Gastrocnemius medialis (tissue), 4 donors: Measurements from ENCODE around the gene RPL12.

ENCODE experiments used
- POLR2A ChIP-seq, 2 donors: fragments of 450-650 bp; IDR thresholded peaks; one replicate each; pipeline ENCODE4 v1.6.1; 2017; ENCODE audit warnings: antibody characterized with exemption in 2 of 2, mild to moderate bottlenecking in 2 of 2, moderate library complexity in 2 of 2
- TF ChIP-seq, protein P1 (sequence below), 5 experiments: fragments of 450-650 bp in 3 of 5; fragments of 200-600 bp in 2 of 5; sonication (generic) in 2 of 5; IDR thresholded peaks in 4 of 5; conservative IDR thresholded peaks in 1 of 5; 1 replicate in 4 of 5; 2 replicates in 1 of 5; pipeline ENCODE4 v1.5.1; 2016 to 2019; ENCODE audit warnings: antibody characterized with exemption in 5 of 5, mild to moderate bottlenecking in 3 of 5, moderate library complexity in 3 of 5

DNA sequence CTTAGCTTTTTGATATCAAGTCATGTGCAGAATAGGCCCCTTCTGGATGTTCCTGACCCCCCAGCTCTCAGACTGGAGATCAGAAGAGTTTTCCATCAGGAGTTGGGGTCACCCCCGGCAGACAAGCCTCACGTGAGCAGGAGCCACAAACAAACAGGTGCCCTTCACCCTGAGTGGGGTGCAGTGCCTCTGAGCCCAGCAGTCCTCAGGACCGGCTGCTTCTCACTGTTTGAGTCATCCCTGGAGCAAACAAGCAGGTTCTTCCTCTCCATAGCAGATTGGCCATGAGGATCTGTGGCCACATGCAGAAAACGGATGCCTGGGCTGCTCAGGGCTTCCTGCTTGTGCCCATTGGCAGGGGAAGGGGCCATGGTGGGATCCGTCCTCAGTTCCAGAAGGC lies 47.1 kb upstream of the RPL12 start:
- TF ChIP-seq, protein P1, sequence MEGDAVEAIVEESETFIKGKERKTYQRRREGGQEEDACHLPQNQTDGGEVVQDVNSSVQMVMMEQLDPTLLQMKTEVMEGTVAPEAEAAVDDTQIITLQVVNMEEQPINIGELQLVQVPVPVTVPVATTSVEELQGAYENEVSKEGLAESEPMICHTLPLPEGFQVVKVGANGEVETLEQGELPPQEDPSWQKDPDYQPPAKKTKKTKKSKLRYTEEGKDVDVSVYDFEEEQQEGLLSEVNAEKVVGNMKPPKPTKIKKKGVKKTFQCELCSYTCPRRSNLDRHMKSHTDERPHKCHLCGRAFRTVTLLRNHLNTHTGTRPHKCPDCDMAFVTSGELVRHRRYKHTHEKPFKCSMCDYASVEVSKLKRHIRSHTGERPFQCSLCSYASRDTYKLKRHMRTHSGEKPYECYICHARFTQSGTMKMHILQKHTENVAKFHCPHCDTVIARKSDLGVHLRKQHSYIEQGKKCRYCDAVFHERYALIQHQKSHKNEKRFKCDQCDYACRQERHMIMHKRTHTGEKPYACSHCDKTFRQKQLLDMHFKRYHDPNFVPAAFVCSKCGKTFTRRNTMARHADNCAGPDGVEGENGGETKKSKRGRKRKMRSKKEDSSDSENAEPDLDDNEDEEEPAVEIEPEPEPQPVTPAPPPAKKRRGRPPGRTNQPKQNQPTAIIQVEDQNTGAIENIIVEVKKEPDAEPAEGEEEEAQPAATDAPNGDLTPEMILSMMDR (IDR thresholded peaks at IDR 0.05 in 4 of 5, conservative IDR thresholded peaks at IDR 0.05 in 1 of 5): no peak
- no peak for TF ChIP-seq POLR2A (IDR thresholded peaks at IDR 0.05)
